Measurements from ENCODE around the gene KIF1A.

GRCh38 chr2:240737512-240737911 lies 82.5 kb downstream of the KIF1A start:
- TF ChIP-seq, protein P1, sequence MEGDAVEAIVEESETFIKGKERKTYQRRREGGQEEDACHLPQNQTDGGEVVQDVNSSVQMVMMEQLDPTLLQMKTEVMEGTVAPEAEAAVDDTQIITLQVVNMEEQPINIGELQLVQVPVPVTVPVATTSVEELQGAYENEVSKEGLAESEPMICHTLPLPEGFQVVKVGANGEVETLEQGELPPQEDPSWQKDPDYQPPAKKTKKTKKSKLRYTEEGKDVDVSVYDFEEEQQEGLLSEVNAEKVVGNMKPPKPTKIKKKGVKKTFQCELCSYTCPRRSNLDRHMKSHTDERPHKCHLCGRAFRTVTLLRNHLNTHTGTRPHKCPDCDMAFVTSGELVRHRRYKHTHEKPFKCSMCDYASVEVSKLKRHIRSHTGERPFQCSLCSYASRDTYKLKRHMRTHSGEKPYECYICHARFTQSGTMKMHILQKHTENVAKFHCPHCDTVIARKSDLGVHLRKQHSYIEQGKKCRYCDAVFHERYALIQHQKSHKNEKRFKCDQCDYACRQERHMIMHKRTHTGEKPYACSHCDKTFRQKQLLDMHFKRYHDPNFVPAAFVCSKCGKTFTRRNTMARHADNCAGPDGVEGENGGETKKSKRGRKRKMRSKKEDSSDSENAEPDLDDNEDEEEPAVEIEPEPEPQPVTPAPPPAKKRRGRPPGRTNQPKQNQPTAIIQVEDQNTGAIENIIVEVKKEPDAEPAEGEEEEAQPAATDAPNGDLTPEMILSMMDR (IDR thresholded peaks at IDR 0.05) = no peak
- no peak for TF ChIP-seq POLR2A (IDR thresholded peaks at IDR 0.05)
- no peak for TF ChIP-seq POLR2AphosphoS5 (IDR thresholded peaks at IDR 0.05)
